H1 (cell line): ENCODE data around the gene ABHD15. TPM values are rescaled to one million over a fixed set of nuclear protein-coding genes. Genes with fewer than 3 reads are reported as not detected.

Source experiments
- CTCF ChIA-PET: fragments of 300-600 bp; sonication (Branson Sonifier 250); formaldehyde crosslinking; loops from one replicate; lab custom pipeline; 2021; ENCODE audit not compliant: partially characterized antibody; lab: Charles Lee
- POLR2A ChIA-PET: fragments of 300-600 bp; sonication (Branson Sonifier 250); formaldehyde crosslinking; loops from one replicate; lab custom pipeline; 2021; ENCODE audit warnings: inconsistent platforms; ENCODE audit not compliant: partially characterized antibody; lab: Charles Lee
- DNase-seq, 2 experiments: peaks; one replicate each; pipeline versions ENCODE4 v3.0.0 to v3.0.0-alpha.2; 2010 to 2022; ENCODE audit warnings: low spot score in 2 of 2, low read depth in 1 of 2, mixed read lengths in 1 of 2
- FAIRE-seq: peaks from 2 replicates; lab custom pipeline; 2011; peaks lifted over from hg19 to GRCh38; lab: Jason Lieb, UNC
- H2AFZ ChIP-seq: 2 replicates; pipeline ENCODE4 v1.8.1; 2012; ENCODE audit warnings: low read length, inconsistent platforms
- H2AK5ac ChIP-seq: 2 replicates; pipeline ENCODE4 v1.6.1; 2013; ENCODE audit warnings: low read depth, low read length
- H2BK120ac ChIP-seq: replicated peaks from 2 replicates; pipeline ENCODE3; 2013; ENCODE audit warnings: low read depth, low read length, inconsistent platforms
- H2BK12ac ChIP-seq: 2 replicates; pipeline ENCODE4 v1.6.1; 2013; ENCODE audit warnings: low read depth, low read length
- H2BK15ac ChIP-seq: 2 replicates; pipeline ENCODE4 v1.6.1; 2013; ENCODE audit warnings: low read length
- H2BK20ac ChIP-seq: 2 replicates; pipeline ENCODE4 v1.6.1; 2013; ENCODE audit warnings: low read length
- H2BK5ac ChIP-seq: 2 replicates; pipeline ENCODE4 v1.6.1; 2013; ENCODE audit warnings: low read depth, low read length
- H3K14ac ChIP-seq: 2 replicates; pipeline ENCODE4 v1.6.1; 2013; ENCODE audit warnings: inconsistent platforms; ENCODE audit not compliant: insufficient read length
- H3K18ac ChIP-seq: 2 replicates; pipeline ENCODE4 v1.6.1; 2013; ENCODE audit warnings: low read length; ENCODE audit errors: extremely low read depth
- H3K23ac ChIP-seq: 2 replicates; pipeline ENCODE4 v1.6.1; 2013; ENCODE audit warnings: inconsistent platforms; ENCODE audit not compliant: insufficient read length
- H3K23me2 ChIP-seq: 2 replicates; pipeline ENCODE4 v1.6.1; 2013; ENCODE audit warnings: low read depth, low read length
- H3K27ac ChIP-seq: 2 replicates; pipeline ENCODE4 v1.6.1; 2011; ENCODE audit warnings: low read depth, low read length, inconsistent platforms
- H3K27me3 ChIP-seq, 4 experiments: replicated peaks in 1 of 4; 1 replicate in 1 of 4; 2 replicates in 3 of 4; pipeline versions ENCODE4 v1.6.1 to v1.8.1; 2011 to 2013; ENCODE audit warnings: low read length in 3 of 4, mild to moderate bottlenecking in 3 of 4, inconsistent platforms in 2 of 4, mixed read lengths in 2 of 4, moderate library complexity in 1 of 4; ENCODE audit not compliant: control insufficient read depth in 3 of 4, insufficient read depth in 3 of 4; ENCODE audit errors: extremely low read depth in 1 of 4
- H3K36me3 ChIP-seq, 4 experiments: 2 replicates each; pipeline versions ENCODE4 v1.6.1 to v1.8.1; 2011 to 2013; ENCODE audit warnings: mild to moderate bottlenecking in 4 of 4, low read length in 3 of 4, moderate library complexity in 2 of 4, control low read depth in 1 of 4, inconsistent platforms in 1 of 4; ENCODE audit not compliant: insufficient read depth in 4 of 4, control insufficient read depth in 2 of 4
- H3K4ac ChIP-seq: replicated peaks from 2 replicates; pipeline ENCODE3; 2013; ENCODE audit warnings: low read length, low read depth, mixed read lengths, inconsistent platforms; ENCODE audit not compliant: insufficient read length
- H3K4me1 ChIP-seq, 4 experiments: replicated peaks in 1 of 4; 1 replicate in 1 of 4; 2 replicates in 3 of 4; pipeline versions ENCODE4 v1.6.1 to v1.8.1; 2011 to 2013; ENCODE audit warnings: low read length in 3 of 4, inconsistent platforms in 2 of 4, mixed read lengths in 1 of 4; ENCODE audit not compliant: insufficient read depth in 4 of 4, control insufficient read depth in 3 of 4
- H3K4me2 ChIP-seq, 2 experiments: 2 replicates each; pipeline versions ENCODE4 v1.6.1 to v1.8.1; 2011 to 2013; ENCODE audit warnings: low read depth in 2 of 2, low read length in 2 of 2, control low read depth in 1 of 2, inconsistent platforms in 1 of 2, mild to moderate bottlenecking in 1 of 2; ENCODE audit not compliant: insufficient read depth in 1 of 2
- H3K4me3 ChIP-seq, 4 experiments: fragments of 200-600, 300-600 bp in 1 of 4; sonication (generic), shearing (Covaris generic), sonication (Bioruptor Twin) in 1 of 4; 2 replicates each; pipeline versions ENCODE4 v1.5.1 to v1.8.1; 2011 to 2016; ENCODE audit warnings: low read length in 4 of 4, low read depth in 3 of 4, control low read depth in 2 of 4, inconsistent platforms in 2 of 4, mild to moderate bottlenecking in 2 of 4, mixed read lengths in 1 of 4, moderate library complexity in 1 of 4; ENCODE audit not compliant: insufficient read depth in 2 of 4; ENCODE audit errors: extremely low read depth in 1 of 4
- H3K56ac ChIP-seq: replicated peaks from 2 replicates; pipeline ENCODE3; 2013; ENCODE audit warnings: low read depth, mild to moderate bottlenecking, mixed read lengths, low read length, inconsistent platforms; ENCODE audit not compliant: insufficient read length
- H3K79me1 ChIP-seq: 2 replicates; pipeline ENCODE4 v1.6.1; 2013; ENCODE audit warnings: low read depth, low read length, control low read depth
- H3K79me2 ChIP-seq, 2 experiments: 2 replicates each; pipeline versions ENCODE4 v1.6.1 to v1.8.1; 2012 to 2013; ENCODE audit warnings: low read length in 2 of 2, mild to moderate bottlenecking in 2 of 2, inconsistent platforms in 1 of 2; ENCODE audit not compliant: insufficient read depth in 2 of 2, control insufficient read depth in 1 of 2
- H3K9ac ChIP-seq, 4 experiments: replicated peaks in 1 of 4; 1 replicate in 1 of 4; 2 replicates in 3 of 4; pipeline versions ENCODE4 v1.6.1 to v1.8.1; 2011 to 2013; ENCODE audit warnings: low read depth in 3 of 4, low read length in 3 of 4, control low read depth in 2 of 4, mild to moderate bottlenecking in 2 of 4, moderate library complexity in 2 of 4, inconsistent platforms in 1 of 4; ENCODE audit errors: extremely low read depth in 1 of 4
- H3K9me3 ChIP-seq, 2 experiments: 2 replicates each; pipeline versions ENCODE4 v1.6.1 to v1.8.1; 2012 to 2013; ENCODE audit warnings: mild to moderate bottlenecking in 2 of 2, moderate library complexity in 2 of 2, control low read depth in 1 of 2, inconsistent platforms in 1 of 2, low read depth in 1 of 2, low read length in 1 of 2, mixed read lengths in 1 of 2; ENCODE audit not compliant: insufficient read depth in 2 of 2
- H4K20me1 ChIP-seq, 2 experiments: replicated peaks in 1 of 2; 2 replicates each; pipeline versions ENCODE3 to v1.8.1; 2011 to 2013; ENCODE audit warnings: inconsistent platforms in 2 of 2, low read length in 2 of 2, mild to moderate bottlenecking in 1 of 2; ENCODE audit not compliant: insufficient read depth in 2 of 2, control insufficient read depth in 1 of 2
- H4K5ac ChIP-seq: 2 replicates; pipeline ENCODE4 v1.6.1; 2013; ENCODE audit warnings: low read length, low read depth, mixed read lengths, inconsistent platforms; ENCODE audit not compliant: insufficient read length
- H4K8ac ChIP-seq: 2 replicates; pipeline ENCODE4 v1.8.0; 2013; ENCODE audit warnings: mild to moderate bottlenecking, moderate library complexity, low read length, inconsistent platforms; ENCODE audit not compliant: insufficient read depth; ENCODE audit errors: extremely low read depth
- H4K91ac ChIP-seq: replicated peaks from 2 replicates; pipeline ENCODE3; 2013; ENCODE audit warnings: low read length, mixed read lengths, inconsistent platforms; ENCODE audit not compliant: insufficient read length
- ASH2L ChIP-seq: fragments of 200-600, 300-600 bp; sonication (generic); IDR thresholded peaks from one replicate; pipeline ENCODE4 v1.7.1; 2017; ENCODE audit warnings: low read length
- BCL11A ChIP-seq, 2 experiments: IDR thresholded peaks; one replicate each; pipeline ENCODE4 v1.6.1; 2011; ENCODE audit warnings: low read depth in 2 of 2, low read length in 2 of 2, mild to moderate bottlenecking in 2 of 2
- CBX8 ChIP-seq: fragments of 300-800, 300-1000 bp; sonication (generic); IDR thresholded peaks from 2 replicates; pipeline ENCODE4 v1.7.1; 2016; ENCODE audit warnings: low read depth, low read length, borderline replicate concordance
- CHD1 ChIP-seq: IDR thresholded peaks from 2 replicates; pipeline ENCODE4 v1.6.1; 2012; ENCODE audit warnings: low read depth, low read length, improper control_type of control experiment
- CHD2 ChIP-seq: IDR thresholded peaks from 2 replicates; pipeline ENCODE4 v1.6.1; 2012; ENCODE audit warnings: low read length, improper control_type of control experiment
- CREB1 ChIP-seq: IDR thresholded peaks from 2 replicates; pipeline ENCODE4 v1.6.1; 2012; ENCODE audit warnings: inconsistent platforms
- E2F6 ChIP-seq: IDR thresholded peaks from 2 replicates; pipeline ENCODE4 v1.6.1; 2012; ENCODE audit warnings: inconsistent platforms
- HDAC2 ChIP-seq, 2 experiments: fragments of 300-600 bp in 1 of 2; sonication (generic) in 1 of 2; IDR thresholded peaks; 2 replicates each; pipeline ENCODE4 v1.6.1; 2011 to 2012; ENCODE audit warnings: low read depth in 2 of 2, low read length in 2 of 2, mild to moderate bottlenecking in 2 of 2, moderate library complexity in 2 of 2, borderline replicate concordance in 1 of 2, inconsistent platforms in 1 of 2
- KDM5A ChIP-seq: fragments of 200-600 bp; IDR thresholded peaks from 2 replicates; pipeline ENCODE4 v1.7.1; 2012; ENCODE audit warnings: mild to moderate bottlenecking, low read length, inconsistent platforms, mixed read lengths
- NRF1 ChIP-seq: IDR thresholded peaks from 2 replicates; pipeline ENCODE4 v1.6.1; 2011; ENCODE audit warnings: mild to moderate bottlenecking, low read depth, low read length, improper control_type of control experiment
- SAP30 ChIP-seq: fragments of 300-600 bp; sonication (generic); IDR thresholded peaks from 2 replicates; pipeline ENCODE4 v1.7.1; 2012; ENCODE audit warnings: low read length, moderate library complexity, mild to moderate bottlenecking, inconsistent platforms; ENCODE audit not compliant: insufficient read depth, insufficient replicate concordance
- SP2 ChIP-seq: IDR thresholded peaks from 2 replicates; pipeline ENCODE4 v1.6.1; 2012; ENCODE audit warnings: mild to moderate bottlenecking, low read length, inconsistent platforms
- SP4 ChIP-seq: IDR thresholded peaks from 2 replicates; pipeline ENCODE4 v1.6.1; 2012; ENCODE audit warnings: low read length, inconsistent platforms
- SRF ChIP-seq: IDR thresholded peaks from 2 replicates; pipeline ENCODE4 v1.6.1; 2011; ENCODE audit warnings: mild to moderate bottlenecking, low read depth, low read length, moderate library complexity
- TAF1 ChIP-seq: IDR thresholded peaks from 2 replicates; pipeline ENCODE4 v1.6.1; 2011; ENCODE audit warnings: mild to moderate bottlenecking, low read depth, low read length
- TEAD4 ChIP-seq: IDR thresholded peaks from 2 replicates; pipeline ENCODE4 v1.6.1; 2012; ENCODE audit warnings: low read depth, low read length, inconsistent platforms, mixed read lengths
- WGBS, 2 experiments: shearing (Covaris generic) in 1 of 2; methylation state at CpG; one replicate each; pipeline versions ENCODE4 v1.1.6 to v1.1.7; 2013 to 2015; ENCODE audit warnings: low lambda C conversion rate in 2 of 2, mixed read lengths in 2 of 2, inconsistent platforms in 1 of 2, low coverage in 1 of 2, missing lambda C conversion rate in 1 of 2; ENCODE audit not compliant: insufficient replicate concordance in 2 of 2, insufficient coverage in 1 of 2, insufficient read length in 1 of 2; ENCODE audit errors: extremely low coverage in 1 of 2, missing lambda C conversion rate in 1 of 2; 5-methylcytosine and 5-hydroxymethylcytosine counted together
- polyA plus RNA-seq, 7 experiments: library from polyadenylated mRNA; depleted of rRNA in 3 of 7; stranded (reverse) in 5 of 7; unstranded in 2 of 7; fragments of >200 nt in 5 of 7; fragments of 200-250 nt in 2 of 7; gene quantifications; 1 replicate in 5 of 7; 2 replicates in 1 of 7; 4 replicates in 1 of 7; pipeline versions ENCODE4 v1.2.1 to v1.2.3, GENCODE V29; 2011 to 2013; ENCODE audit warnings: missing spikeins in 2 of 7, mixed read lengths in 2 of 7
- total RNA-seq: library from RNA; stranded (reverse); fragmentation: NEBNext Ultra II Directional; extraction: Animal tissue kit (Norgen Biotek cat#: 25700); gene quantifications from 2 replicates; pipeline ENCODE4 v1.2.1, GENCODE V29; 2021

ABHD15 gene
- total and polyA plus RNA-seq, 2 of the 8 experiments (the other 6 are each of a cell fraction or from before 2014, with no cell fraction given), result 0.88 to 1.7 TPM

- no peaks in the 10 kb centered on the region for H3K23me2 ChIP-seq
- no peaks in the 10 kb centered on the region for H4K20me1 ChIP-seq
- H2BK120ac ChIP-seq, result no peak overlapping the region
- H2AFZ ChIP-seq, result no peak overlapping the region
- H4K5ac ChIP-seq, result no peak overlapping the region
- H2BK5ac ChIP-seq, result no peak overlapping the region
- no peak overlapping the region for H3K27ac ChIP-seq
- no peak overlapping the region for H3K4me2 ChIP-seq
- no peak overlapping the region for H3K14ac ChIP-seq
- no peak overlapping the region for H3K4me3 ChIP-seq
- no peaks in the 10 kb centered on the region for H3K9me3 ChIP-seq
- ChIA-PET CTCF (interaction anchor here (0.6 kb wide), 2 partner anchors 108 to 175 kb away, joined by 3 to 5 read pairs; no protein-coding TSS in a partner anchor), POLR2A (no interaction called here)
- no peak overlapping the region for H3K56ac ChIP-seq
- WGBS, 2 experiments, result 86% methylated on average over 4 of the region's 4 CpGs; no CpG with 5 or more reads in 1 of the 2 experiments
- DNase-seq, result no peak
- H2BK15ac ChIP-seq, result no peak overlapping the region
- H3K79me1 ChIP-seq, result no peaks in the 10 kb centered on the region
- H3K4ac ChIP-seq, result no peak overlapping the region
- H3K18ac ChIP-seq, result no peak overlapping the region
- no peaks in the 10 kb centered on the region for H3K27me3 ChIP-seq
- no peak overlapping the region for H2BK20ac ChIP-seq
- no peak overlapping the region for H2BK12ac ChIP-seq
- H3K23ac ChIP-seq, result no peak overlapping the region
- H3K9ac ChIP-seq, result no peak overlapping the region
- H2AK5ac ChIP-seq, result no peak overlapping the region
- H4K91ac ChIP-seq, result no peak overlapping the region
- no peaks in the 10 kb centered on the region for H3K4me1 ChIP-seq
- H3K79me2 ChIP-seq, result no peaks in the 10 kb centered on the region
- FAIRE-seq, result no peak
- peaks cover 6 to 18% (median 11%) of the 10 kb centered on the region in 4 experiments for H3K36me3 ChIP-seq
- no peak overlapping the region for H4K8ac ChIP-seq
- TF ChIP-seq CBX8 (no peak), SP2 (no peak), BCL11A (IDR thresholded peaks at IDR 0.05; ENCODE audit: low read depth in 2 of 2, low read length in 2 of 2) (no peak), CHD2 (no peak), CHD1 (no peak), SRF (no peak), HDAC2 (IDR thresholded peaks at IDR 0.05; ENCODE audit: borderline replicate concordance in 1 of 2, low read depth in 2 of 2, low read length in 2 of 2) (no peak), NRF1 (no peak), TAF1 (no peak), TEAD4 (no peak), ASH2L (no peak), CREB1 (no peak), KDM5A (no peak), E2F6 (no peak), SP4 (no peak), SAP30 (no peak)
Measured at GRCh38 chr17:29544066-29544465, 22.8 kb downstream of the ABHD15 start.
